GM19467 (cell line): ENCODE data around the gene NAT8L.

Experiments
- ATAC-seq: cut with Tn5 transposase; IDR thresholded peaks from one replicate; pipeline ENCODE4 v1.9.1; 2021; ENCODE audit warnings: mild to moderate bottlenecking, moderate library complexity; ENCODE audit not compliant: unreplicated experiment

NAT8L gene

DNA sequence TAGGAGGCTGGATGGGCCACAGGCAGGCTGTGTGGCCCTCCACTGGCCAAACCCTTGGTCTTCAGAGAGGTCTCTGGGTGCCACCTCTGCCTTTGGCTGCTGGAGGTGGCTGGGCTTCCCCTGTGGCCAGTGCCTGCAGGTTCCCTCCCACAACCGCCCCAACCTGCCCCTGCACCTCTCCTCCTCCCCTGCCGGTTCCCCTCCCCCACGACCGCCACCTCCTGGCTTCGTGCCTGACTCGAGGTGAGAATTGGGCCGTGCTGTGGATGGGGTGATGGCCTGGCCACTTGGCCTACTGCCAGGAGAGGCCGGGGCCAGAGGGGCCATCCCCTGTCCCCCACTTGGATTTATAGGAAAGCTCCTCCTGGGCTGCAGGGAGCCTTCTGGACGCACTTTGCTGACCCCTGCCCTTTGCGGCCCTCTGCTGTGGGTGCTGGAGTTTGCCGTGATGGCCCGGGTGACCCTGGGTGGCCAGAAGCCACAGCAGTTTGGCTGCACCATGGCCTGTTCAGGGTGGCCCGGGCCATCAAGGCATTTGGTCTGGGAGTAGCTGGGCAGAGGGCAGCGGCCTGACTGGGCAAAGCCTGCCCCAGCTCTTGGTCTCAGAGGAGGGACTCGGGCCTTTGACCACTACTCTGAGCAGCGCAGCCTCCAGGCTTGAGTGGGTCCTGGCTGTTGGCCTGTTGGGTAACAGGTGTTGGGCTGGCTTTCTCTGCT, 3.8 kb downstream of the NAT8L start:
- no peak for ATAC-seq

- no peak for ATAC-seq
Measured at GRCh38 chr4:2063557-2064275, 4.6 kb downstream of the NAT8L start.

- no peak for ATAC-seq
Measured at GRCh38 chr4:2064276-2064991, 5.3 kb downstream of the NAT8L start.

DNA sequence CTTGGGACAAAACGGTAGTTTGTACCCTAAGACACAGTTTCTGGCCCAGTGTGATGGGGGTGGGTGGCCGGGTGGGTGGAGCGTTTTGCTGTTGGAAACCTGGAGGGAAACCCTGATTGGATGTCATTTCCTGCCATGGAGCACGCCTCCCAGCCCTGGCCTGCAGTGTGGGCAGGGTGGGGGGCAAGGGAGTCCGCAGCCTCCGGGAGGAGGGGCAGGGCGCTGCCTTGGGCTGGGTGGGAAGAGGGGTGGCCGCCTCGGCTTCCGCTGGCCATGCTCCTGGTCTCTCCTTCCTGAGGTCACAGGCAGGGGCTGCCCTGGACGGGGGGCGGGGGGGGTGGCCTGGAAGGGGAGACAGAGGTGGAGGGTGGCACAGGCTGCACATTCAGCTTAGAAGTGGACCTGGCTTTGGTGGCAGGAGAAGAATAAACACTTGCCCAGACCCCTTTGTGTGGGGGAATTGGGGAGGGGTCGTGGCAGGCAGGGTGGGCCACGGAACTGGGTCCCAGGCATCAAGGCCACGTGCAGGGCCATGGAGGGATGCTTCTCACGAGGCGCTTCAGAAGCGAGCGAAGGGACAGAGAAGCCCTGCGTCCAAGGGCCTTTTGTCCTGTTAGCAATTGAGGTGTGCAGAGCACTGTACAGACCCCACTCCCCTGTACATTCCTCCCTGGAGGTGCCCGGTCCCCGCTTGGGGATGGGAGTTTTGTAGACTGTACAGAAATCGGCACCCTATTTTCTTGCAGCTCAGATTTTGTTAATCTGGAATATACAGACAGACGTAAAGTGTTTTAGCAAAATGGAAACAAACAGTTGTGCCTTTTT, 6.2 kb downstream of the NAT8L start:
- ATAC-seq, result no peak

GRCh38 chr4:2066011-2066551, 7.0 kb downstream of the NAT8L start:
- ATAC-seq, result no peak

- no peak for ATAC-seq
Measured at GRCh38 chr4:2066571-2067445, 7.7 kb downstream of the NAT8L start.

- no peak for ATAC-seq
Measured at GRCh38 chr4:2067446-2068197, 8.5 kb downstream of the NAT8L start.

GRCh38 chr4:2068198-2068470, 9.0 kb downstream of the NAT8L start:
- no peak for ATAC-seq

DNA sequence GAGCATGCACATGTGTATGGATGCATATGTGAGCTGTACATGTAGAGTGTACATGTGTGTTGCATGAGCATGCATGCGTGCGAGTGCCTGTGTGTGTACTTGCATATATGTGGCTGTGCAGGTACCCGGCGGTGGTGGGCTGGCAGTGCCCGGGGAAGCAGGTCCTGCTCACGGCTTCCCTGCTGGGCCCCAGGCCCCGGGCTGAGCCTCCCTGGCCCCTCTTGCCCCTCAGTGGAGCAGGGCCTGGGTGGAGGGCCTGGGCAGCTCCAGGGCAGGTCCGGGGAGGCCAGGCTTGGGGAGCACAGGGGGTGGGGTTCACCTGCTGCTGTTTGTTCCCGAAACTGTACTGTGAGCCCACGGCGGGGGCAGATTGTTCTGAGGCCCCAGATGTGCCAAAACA, 9.4 kb downstream of the NAT8L start:
- ATAC-seq, result no peak

DNA sequence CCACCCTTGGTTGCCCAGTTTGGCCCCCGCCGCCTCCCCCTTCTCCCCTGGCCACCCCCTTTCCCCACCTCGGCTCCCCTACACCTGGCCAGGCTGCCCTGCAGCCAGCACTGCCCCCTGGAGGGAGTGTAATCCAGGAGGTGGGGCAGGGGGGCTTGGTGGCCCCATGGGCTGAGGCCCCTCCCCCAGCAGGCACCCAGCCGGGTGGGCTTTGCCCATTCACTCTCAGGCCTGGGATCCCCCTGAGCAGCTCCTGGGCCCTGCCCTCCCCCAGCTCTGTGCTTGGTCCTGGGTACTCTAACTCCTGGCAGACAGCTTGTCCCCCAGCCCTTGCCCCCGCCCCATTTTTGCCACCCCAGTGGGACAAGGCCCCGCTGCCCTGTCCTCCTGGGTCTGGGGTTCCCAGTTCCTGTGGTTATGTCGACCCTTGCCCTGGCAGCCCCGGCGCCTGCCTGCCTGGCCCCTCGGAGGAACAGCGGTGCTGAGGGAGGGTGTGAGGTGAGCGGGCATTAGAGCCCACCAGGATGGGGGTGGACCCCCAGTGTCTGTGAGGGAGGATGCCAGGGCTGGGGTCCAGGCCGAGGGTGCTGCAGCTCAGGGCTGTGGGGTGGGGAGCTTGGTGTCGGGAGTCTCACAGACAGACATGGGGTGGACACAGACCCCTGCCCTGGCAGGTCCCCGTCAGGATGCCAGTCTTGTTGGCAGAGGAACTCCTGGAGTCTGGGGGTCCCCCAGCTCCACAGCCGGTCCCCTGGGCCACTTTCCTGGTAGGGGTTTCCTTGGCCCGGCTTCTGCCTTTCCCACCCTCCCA, 10.2 kb downstream of the NAT8L start:
- ATAC-seq, result no peak

- no peak for ATAC-seq
Measured at GRCh38 chr4:2069986-2070385, 10.9 kb downstream of the NAT8L start.

GRCh38 chr4:2070421-2071251, 11.5 kb downstream of the NAT8L start:
- ATAC-seq, result no peak

DNA sequence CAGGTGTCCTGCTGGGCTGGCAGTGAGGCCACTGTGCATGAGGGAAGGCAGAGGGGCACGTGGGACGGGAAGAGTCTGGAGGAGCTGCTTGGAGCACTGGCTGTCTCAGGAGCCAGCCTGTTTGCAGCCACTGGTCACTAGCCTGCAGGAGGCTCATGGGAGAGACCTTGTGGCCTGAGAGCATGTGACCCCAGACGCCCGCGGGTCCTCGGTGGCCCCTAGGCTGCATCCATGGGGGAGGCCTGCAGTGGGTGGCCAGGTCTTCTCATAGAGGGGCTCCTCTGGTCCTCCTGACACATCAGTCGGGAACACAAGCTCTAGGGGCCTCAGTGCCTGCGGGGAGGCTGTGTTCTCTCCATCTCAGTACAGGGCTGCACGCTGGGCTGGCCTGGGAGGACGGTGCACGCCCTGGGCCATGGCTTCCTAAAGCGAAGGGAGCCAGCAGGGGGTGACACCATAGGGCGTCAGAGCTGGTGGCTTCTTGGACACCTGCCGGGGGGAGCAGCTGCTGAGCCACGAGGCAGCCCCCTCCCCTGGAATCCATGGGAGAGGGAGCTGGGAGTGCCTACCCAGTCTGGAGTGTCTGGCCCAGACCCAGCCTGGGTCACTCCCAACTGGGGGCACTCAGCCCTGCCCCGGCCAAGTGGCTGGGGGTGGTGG, 12.3 kb downstream of the NAT8L start:
- no peak for ATAC-seq

GRCh38 chr4:2071912-2072867, 13.1 kb downstream of the NAT8L start:
- ATAC-seq, result no peak

- ATAC-seq, result no peak
Measured at GRCh38 chr4:2072971-2073807, 14.1 kb downstream of the NAT8L start.
